GM19351 (cell line): ENCODE data around the gene MCM10.

ENCODE experiments used
- ATAC-seq: cut with Tn5 transposase; IDR thresholded peaks from one replicate; pipeline ENCODE4 v1.9.1; 2021; ENCODE audit warnings: mild to moderate bottlenecking, moderate library complexity; ENCODE audit not compliant: unreplicated experiment

The MCM10 gene

DNA sequence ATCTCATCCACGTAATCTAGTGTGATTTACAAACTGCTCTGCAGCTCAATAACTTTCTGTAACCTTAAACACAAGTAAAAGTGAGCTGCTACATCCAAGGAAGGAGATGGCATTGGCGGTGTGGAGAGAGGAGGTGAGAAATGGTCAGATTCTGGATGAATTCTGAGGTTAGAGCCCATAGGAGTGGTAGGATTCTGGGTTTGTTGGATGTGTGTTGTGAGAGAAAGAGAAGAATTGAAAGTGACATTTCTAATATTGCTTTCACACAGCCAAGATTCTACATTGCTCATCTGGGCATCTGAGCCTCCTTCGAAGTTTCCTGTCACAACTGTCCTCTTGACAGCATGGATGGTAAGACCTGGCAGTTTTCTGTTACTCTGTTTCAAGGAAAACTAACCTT lies 2.5 kb downstream of the MCM10 start:
- no peak for ATAC-seq

DNA sequence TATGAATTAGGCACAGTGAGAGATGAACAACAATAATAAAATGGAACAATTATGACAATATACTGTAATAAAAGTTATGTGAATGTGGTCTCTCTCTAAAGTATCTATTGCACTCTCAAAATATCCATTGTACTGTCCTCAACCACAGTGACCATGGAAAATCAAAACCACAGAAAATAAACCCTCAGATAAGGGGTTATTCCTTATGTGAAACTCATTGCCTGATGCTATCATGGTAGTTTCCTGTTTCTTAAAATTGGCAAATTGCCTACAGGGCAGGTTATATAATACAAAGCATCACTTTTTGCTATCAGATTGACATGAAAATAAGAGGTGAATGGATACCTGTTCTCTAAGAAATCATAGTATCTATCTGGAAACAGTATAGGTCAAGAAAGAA lies 3.8 kb downstream of the MCM10 start:
- no peak for ATAC-seq

DNA sequence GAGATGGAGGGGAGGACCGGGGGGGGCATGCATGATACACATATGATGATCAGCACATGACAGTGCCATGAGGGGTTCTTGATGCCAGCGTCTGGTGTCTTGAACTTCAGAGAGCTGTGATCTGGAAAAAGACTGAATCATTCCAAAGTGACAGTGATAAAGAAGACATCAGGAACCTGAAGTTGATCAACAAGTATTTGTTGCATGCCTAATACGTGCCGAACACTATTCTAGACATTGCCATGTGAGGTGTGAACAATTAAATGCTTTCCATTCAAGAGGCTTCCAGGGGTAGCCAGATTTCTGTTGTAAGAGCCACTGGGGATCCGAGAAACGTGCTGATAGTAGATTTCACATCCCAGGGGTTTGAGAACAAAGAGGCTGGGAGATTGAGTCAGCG lies 6.2 kb downstream of the MCM10 start:
- ATAC-seq = no peak

DNA sequence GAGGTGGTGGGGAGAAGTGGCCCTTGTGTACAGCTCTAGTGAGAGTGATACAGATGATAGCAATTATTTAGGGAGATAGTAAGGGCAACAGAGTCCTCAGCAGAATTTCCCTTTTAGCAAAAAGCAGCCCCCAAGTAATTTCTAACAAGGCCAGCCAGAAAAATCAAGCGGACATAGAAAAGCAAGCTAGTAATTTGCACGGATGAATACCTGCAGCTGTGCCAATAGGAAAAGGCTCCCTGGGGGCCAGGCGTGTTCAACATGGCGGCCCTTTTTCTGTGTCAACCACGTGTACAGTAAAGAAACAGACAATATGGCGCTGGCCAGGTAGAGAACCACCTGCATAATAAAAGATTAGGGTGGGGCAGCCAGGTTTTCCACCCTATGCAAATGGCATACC lies 7.4 kb downstream of the MCM10 start:
- ATAC-seq = no peak

DNA sequence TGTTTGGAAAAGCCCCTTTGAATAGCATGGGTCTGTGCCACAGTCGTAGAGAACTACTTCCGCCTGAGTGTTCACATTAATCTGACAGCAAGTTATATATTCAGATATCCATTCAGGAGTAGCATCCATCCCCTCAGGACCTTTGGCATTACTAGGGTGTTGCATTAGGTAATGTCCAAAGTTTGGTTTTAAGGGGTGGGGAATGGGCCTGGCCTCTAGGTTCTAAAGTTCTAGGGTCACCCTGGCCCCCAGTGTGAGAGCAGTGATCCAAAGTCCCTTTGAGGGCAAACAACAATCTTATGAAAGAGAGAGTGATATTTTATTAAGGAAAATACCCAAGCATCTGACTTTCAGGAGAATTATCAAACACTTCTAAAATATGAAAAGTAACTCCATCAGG lies 12.3 kb downstream of the MCM10 start:
- ATAC-seq = no peak

GRCh38 chr10:13180788-13181187 lies 19.4 kb downstream of the MCM10 start:
- ATAC-seq = no peak

DNA sequence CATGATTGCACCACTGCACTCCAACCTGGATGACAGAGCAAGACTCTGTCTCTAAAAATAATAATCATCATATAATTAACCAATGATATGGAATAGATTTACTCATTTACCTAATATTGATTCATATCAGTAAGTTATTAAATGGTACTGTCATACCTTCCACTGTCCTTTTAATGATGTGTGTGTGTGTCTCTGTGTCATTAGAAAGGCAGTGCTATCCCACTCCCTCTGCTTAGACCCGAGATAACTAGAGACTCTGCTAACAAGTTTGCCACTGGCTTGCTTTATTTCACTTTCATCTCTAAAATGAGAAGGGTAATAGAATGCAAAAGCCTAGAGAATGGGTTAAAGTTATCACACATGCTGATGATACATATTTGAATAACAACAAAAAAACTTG lies 21.1 kb downstream of the MCM10 start:
- no peak for ATAC-seq

DNA sequence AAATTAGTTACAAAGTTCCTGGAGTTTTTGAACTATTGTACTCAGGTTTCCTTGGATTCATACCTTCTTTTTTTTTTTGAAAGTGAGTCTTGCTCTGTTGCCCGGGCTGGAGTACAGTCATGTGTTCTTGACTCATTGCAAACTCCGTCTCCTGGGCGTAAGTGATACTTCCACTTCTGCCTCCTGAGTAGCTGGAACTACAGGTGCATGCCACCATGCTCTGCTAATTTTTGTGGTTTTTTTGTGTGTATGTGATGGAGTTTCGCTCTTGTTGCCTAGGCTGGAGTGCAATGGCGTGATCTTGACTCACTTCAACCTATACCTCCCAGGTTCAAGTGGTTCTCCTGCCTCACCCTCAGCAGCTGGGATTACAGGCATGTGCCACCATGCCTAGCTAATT lies 22.3 kb downstream of the MCM10 start:
- peak; percentile 67 for ATAC-seq

- ATAC-seq = no peak
Observed at GRCh38 chr10:13184276-13184675, 22.9 kb downstream of the MCM10 start.

- ATAC-seq = no peak
Observed at GRCh38 chr10:13184730-13185514, 23.6 kb downstream of the MCM10 start.

DNA sequence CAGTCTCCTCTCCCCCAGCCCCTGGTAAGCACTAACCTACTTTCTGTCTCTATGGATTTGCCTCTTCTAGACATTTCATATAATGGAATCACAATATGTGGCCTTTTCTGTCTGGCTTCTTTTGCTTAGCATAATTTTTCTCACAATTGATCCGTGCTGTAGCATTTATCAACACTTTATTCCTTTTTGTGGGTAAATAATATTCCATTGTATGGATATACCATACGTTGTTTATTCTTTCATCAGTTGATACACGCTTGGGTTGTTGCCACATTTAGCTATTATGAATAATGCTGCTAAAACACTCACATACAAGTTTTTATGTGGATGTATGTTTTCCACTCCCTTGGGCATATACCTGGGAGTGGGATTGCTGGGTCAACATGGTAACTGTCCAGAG lies 25.8 kb downstream of the MCM10 start:
- ATAC-seq = no peak

GRCh38 chr10:13188593-13188992 lies 27.2 kb downstream of the MCM10 start:
- ATAC-seq = no peak

GRCh38 chr10:13189961-13190360 lies 28.6 kb downstream of the MCM10 start:
- no peak for ATAC-seq

GRCh38 chr10:13190816-13191215 lies 29.5 kb downstream of the MCM10 start:
- ATAC-seq = no peak

GRCh38 chr10:13191362-13191761 lies 30.0 kb downstream of the MCM10 start:
- no peak for ATAC-seq

- ATAC-seq = no peak
Observed at GRCh38 chr10:13193637-13194036, 32.3 kb downstream of the MCM10 start.

GRCh38 chr10:13195016-13195415 lies 33.7 kb downstream of the MCM10 start:
- no peak for ATAC-seq

DNA sequence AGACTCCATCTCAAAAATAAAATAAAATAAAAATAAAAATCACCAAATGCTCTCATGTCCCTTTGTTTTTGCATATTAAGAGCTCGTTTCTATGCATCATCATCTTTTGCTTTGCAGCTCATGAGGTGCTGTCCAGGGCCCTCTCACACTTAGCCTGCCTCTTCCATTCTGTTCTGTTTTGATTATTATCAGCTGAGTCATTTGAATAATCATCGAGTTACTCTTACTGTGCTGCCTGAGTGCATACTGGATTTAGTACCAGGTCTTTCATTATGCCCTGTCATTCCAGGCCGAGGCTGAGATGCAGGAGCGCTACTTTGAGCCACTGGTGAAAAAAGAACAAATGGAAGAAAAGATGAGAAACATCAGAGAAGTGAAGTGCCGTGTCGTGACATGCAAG lies 39.8 kb downstream of the MCM10 start:
- no peak for ATAC-seq

DNA sequence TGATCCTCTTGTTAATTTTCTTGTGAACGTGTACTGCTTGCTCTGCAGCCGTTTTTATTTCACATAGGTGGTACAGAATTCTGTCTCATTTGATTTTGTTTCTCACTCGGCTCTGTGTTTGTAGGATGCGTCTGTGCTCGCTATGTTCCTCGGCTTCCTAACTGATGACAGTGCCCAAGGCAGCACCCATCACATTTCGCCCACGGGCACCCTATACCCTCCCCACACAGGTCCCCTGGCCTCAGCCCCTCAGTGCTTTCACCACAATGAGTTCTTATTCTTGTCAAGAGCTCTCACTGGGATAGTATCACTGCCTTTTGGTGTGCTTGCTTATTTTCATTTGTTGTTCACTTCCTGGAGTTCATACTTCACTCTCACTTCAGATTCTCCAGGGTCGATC lies 44.7 kb downstream of the MCM10 start:
- no peak for ATAC-seq

GRCh38 chr10:13206546-13207443 lies 45.4 kb downstream of the MCM10 start:
- ATAC-seq = no peak

DNA sequence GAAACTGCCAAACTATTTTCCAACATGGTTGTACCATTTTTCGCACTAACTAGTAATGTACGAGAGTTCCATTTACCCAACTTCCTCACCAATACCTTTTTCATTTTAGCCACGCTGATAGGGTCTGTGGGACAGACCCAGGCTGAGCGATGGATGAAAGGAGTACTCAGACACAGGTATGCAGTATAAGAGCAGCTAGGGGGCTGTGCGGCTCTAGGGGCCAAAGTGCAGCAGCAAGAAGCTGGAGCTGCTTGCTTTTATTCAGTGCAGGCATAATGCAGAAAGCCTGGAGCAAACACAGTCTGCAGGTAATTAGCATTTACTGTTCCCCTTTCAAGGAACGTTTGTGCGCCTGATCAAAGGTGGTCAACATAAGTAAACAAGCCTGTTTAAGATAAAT lies 51.8 kb downstream of the MCM10 start:
- no peak for ATAC-seq

DNA sequence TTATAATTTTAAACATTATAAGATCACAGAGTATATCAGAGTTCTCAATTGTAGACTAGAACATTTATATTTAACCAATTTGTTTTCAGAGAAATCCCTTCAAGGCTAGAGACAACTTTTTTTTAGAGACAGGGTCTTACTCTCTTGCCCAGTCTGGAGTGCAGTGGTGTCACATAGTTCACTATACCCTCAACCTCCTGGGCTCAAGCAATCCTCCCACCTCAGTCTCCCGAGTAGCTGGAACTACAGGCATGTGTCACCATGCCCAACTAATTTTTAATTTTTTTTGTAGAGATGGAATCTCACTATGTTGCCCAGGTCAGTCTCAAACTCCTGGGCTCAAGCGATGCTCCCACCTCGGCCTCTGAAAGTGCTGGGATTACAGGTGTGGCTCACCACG lies 57.5 kb downstream of the MCM10 start:
- ATAC-seq = no peak
